Gastroesophageal sphincter (tissue), 3 donors: Measurements from ENCODE around the gene CD7.

ENCODE experiments used
- CTCF ChIP-seq, 4 experiments: fragments of 200-600 bp in 2 of 4; fragments of 450-650 bp in 2 of 4; sonication (generic) in 1 of 4; IDR thresholded peaks; one replicate each; pipeline ENCODE4 v1.5.1; 2017 to 2019; ENCODE audit warnings: antibody characterized with exemption in 4 of 4, mild to moderate bottlenecking in 2 of 4, moderate library complexity in 2 of 4
- EP300 ChIP-seq: sonication (generic); formaldehyde crosslinking; IDR thresholded peaks from one replicate; pipeline ENCODE4 v1.6.1; 2017; ENCODE audit warnings: antibody characterized with exemption, mild to moderate bottlenecking
- POLR2A ChIP-seq, 2 donors: fragments of 450-650 bp; IDR thresholded peaks; one replicate each; pipeline ENCODE4 v1.6.1; 2017; ENCODE audit warnings: antibody characterized with exemption in 2 of 2, mild to moderate bottlenecking in 2 of 2, moderate library complexity in 1 of 2
- POLR2AphosphoS5 ChIP-seq: sonication (generic); formaldehyde crosslinking; IDR thresholded peaks from one replicate; pipeline ENCODE4 v1.6.1; 2017; ENCODE audit warnings: antibody characterized with exemption

- TF ChIP-seq CTCF (IDR thresholded peaks at IDR 0.05) (no peak), POLR2A (IDR thresholded peaks at IDR 0.05) (no peak), EP300 (no peak), POLR2AphosphoS5 (no peak)
These were observed 8.1 kb upstream of the CD7 start for GRCh38 chr17:82325286-82326180.
